Colonic mucosa (tissue), 4 donors: ENCODE results near the gene PUM1. TPM values are rescaled to one million over a fixed set of nuclear protein-coding genes. Genes with fewer than 3 reads are reported as not detected.
"Not testable (repeated sequence)": the region's sequence is repeated elsewhere in the genome, so short reads cannot be mapped to it uniquely, and the experiment has no call there.

ENCODE experiments used
- DNase-seq: peaks from one replicate; pipeline ENCODE4 v3.0.0-alpha.2; 2020
- H3K27ac ChIP-seq: fragments of 200-600 bp; one replicate; pipeline ENCODE4 v1.8.0; 2021
- H3K27me3 ChIP-seq: fragments of 200-600 bp; one replicate; pipeline ENCODE4 v1.8.0; 2021
- H3K36me3 ChIP-seq: fragments of 200-600 bp; one replicate; pipeline ENCODE4 v1.8.0; 2021
- H3K4me1 ChIP-seq: fragments of 200-600 bp; one replicate; pipeline ENCODE4 v1.8.0; 2021; ENCODE audit warnings: mild to moderate bottlenecking
- H3K4me3 ChIP-seq: fragments of 200-600 bp; one replicate; pipeline ENCODE4 v1.8.0; 2021
- H3K9ac ChIP-seq, 2 donors: one replicate each; pipeline ENCODE4 v1.7.0; 2013; ENCODE audit warnings: control low read depth in 2 of 2, low read depth in 2 of 2, low read length in 2 of 2
- H3K9me3 ChIP-seq: fragments of 200-600 bp; one replicate; pipeline ENCODE4 v1.8.0; 2021
- intact Hi-C: fragments of 100-400 bp; cut with DNase I; formaldehyde crosslinking; loops from one replicate; pipeline ENCODE4 v1.14.1; 2022
- total RNA-seq, 2 donors: library from RNA; stranded (reverse); fragmentation: NEBNext Ultra II Directional in 1 of 2; extraction: Animal tissue kit (Norgen Biotek cat#: 25700) in 1 of 2; gene quantifications; one replicate each; pipeline ENCODE4 v1.2.1, GENCODE V29; 2021
- TF ChIP-seq, protein P1 (sequence below): fragments of 200-600 bp; IDR thresholded peaks from one replicate; pipeline ENCODE4 v1.8.0; 2022; ENCODE audit warnings: antibody characterized with exemption, mild to moderate bottlenecking
- donor health status: healthy.
- donor health status: DM: no; HTN: no; CAD: no.
- donor health status: DM: no; HTN: no; CAD: no.

The PUM1 gene
- total RNA-seq, 2 donors from 2014 or later = 119 to 124 TPM

DNA sequence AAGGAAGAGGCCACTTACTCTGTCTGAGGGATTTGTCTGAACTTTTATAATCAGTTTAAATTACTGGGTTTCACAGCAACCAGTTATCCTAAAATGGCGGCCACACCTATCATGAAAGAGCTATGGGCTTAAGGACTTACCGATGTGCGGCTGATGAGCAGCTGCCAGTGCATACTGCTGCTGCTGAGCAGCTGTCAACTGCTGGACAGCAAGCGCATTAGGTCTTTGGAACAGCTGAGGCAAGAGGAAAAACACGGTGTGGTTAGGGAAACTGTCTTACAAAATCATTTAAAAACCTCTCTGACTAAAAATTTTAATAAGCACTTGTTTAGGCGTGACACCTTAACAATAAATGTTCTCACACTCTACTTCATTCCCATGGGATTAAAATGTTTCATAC lies 84.3 kb downstream of the PUM1 start:
- intact Hi-C loops = no loop called here
- no peak overlapping the region for H3K9ac ChIP-seq
- H3K36me3 ChIP-seq = no peaks in the 10 kb centered on the region
- no peak overlapping the region for H3K4me3 ChIP-seq
- TF ChIP-seq, protein P1, sequence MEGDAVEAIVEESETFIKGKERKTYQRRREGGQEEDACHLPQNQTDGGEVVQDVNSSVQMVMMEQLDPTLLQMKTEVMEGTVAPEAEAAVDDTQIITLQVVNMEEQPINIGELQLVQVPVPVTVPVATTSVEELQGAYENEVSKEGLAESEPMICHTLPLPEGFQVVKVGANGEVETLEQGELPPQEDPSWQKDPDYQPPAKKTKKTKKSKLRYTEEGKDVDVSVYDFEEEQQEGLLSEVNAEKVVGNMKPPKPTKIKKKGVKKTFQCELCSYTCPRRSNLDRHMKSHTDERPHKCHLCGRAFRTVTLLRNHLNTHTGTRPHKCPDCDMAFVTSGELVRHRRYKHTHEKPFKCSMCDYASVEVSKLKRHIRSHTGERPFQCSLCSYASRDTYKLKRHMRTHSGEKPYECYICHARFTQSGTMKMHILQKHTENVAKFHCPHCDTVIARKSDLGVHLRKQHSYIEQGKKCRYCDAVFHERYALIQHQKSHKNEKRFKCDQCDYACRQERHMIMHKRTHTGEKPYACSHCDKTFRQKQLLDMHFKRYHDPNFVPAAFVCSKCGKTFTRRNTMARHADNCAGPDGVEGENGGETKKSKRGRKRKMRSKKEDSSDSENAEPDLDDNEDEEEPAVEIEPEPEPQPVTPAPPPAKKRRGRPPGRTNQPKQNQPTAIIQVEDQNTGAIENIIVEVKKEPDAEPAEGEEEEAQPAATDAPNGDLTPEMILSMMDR = no peak
- no peak overlapping the region for H3K27ac ChIP-seq
- H3K9me3 ChIP-seq = no peaks in the 10 kb centered on the region
- DNase-seq = no peak
- H3K4me1 ChIP-seq = peaks cover 8% of the 10 kb centered on the region
- no peaks in the 10 kb centered on the region for H3K27me3 ChIP-seq

DNA sequence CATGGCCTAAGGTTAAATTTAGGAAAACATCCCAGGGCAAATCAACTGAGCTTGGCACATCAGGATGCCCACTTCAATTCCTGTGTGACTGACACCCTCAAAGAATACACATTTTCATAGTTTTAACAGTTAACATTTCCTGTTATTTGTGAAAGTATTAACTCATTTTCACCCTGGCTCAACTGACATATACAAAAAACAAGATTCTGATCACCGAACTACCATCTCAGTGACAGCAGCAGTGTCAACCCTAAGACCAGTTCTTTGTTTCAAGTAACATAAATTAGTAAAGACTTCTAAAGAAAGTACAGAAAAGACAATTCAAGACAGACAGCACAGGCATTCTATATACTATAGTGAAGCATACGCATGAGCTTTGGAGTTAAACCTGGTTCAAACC lies 88.0 kb downstream of the PUM1 start:
- TF ChIP-seq, protein P1 = no peak
- H3K36me3 ChIP-seq = no peaks in the 10 kb centered on the region

DNA sequence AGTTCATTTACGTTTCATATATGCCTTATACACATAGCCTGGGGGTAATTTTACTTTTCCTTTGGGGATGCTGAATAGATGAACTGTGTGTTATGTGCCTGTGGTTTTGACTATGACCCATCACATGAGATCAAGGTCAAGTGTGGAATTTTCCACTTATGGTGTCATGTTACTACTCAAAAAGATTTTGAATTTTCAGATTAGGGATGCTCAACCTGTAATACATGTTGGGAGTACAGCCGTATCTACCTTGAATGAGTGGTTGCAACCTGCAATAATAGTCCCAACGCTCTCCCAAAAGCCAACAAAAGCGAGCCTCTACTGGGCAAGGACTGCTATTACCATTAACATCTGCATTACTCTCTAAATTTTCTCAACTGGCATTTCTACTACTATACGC lies 88.4 kb downstream of the PUM1 start:
- peaks cover 8% of the 10 kb centered on the region for H3K4me1 ChIP-seq
- H3K9ac ChIP-seq = no peak overlapping the region
- H3K27ac ChIP-seq = no peak overlapping the region
- intact Hi-C loops = no loop called here
- no peaks in the 10 kb centered on the region for H3K36me3 ChIP-seq
- H3K27me3 ChIP-seq = no peaks in the 10 kb centered on the region
- no peaks in the 10 kb centered on the region for H3K9me3 ChIP-seq
- no peak for DNase-seq
- TF ChIP-seq, protein P1 = no peak
- H3K4me3 ChIP-seq = no peak overlapping the region

More for the DNA sequence above, 88.0 kb downstream of the PUM1 start:
- Histone ChIP-seq H3K4me1 (peaks cover 8% of the 10 kb centered on the region), H3K9ac (no peak overlapping the region), H3K4me3 (no peak overlapping the region), H3K27ac (no peak overlapping the region), H3K9me3 (no peaks in the 10 kb centered on the region), H3K27me3 (no peaks in the 10 kb centered on the region)
- intact Hi-C loops = no loop called here
- no peak for DNase-seq

DNA sequence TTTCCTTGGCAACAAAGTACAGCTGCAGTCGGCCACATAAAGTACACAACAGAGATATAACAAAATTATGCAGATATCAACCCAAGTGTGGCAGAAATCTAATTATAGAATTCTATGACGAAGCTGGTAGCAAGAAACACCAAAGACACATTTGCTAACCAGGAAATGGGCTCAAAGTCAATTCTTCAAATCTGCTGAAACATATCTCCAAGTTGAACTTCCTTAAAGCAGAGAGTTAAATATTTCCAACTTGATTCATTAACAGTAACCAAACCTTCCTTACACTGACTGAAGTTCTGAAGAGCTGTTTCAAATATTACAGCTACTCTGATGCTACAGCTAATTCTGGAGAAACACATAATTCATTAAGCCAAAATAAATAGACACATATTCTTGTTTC lies 89.4 kb downstream of the PUM1 start:
- no peak for DNase-seq

DNA sequence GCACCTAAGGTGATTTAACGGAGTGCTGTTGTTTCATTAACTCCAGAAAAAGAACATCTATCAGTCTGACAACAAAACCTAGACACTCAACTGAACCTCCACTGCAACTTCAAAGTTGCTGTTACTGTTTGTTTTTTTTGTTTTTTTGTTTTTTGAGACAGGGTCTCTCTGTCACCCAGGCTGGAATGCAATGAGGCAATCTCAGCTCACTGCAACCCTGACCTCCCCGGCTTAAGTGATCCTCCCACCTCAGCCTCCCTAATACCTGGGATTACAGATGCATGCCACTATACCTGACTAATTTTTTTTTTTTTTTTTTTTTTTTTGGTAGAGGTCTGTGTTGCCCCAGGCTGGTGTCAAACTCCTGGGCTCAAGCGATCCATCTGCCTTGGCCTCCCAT lies 90.3 kb downstream of the PUM1 start:
- H3K4me3 ChIP-seq = no peak overlapping the region
- no peaks in the 10 kb centered on the region for H3K36me3 ChIP-seq
- intact Hi-C loops = no loop called here
- H3K27me3 ChIP-seq = no peaks in the 10 kb centered on the region
- H3K9me3 ChIP-seq = no peaks in the 10 kb centered on the region
- no peak overlapping the region for H3K9ac ChIP-seq
- H3K27ac ChIP-seq = no peak overlapping the region
- no peak for DNase-seq
- TF ChIP-seq, protein P1 = no peak
- H3K4me1 ChIP-seq = peaks cover 8% of the 10 kb centered on the region

More for the DNA sequence above, 89.4 kb downstream of the PUM1 start:
- Histone ChIP-seq H3K9me3 (no peaks in the 10 kb centered on the region), H3K27ac (peak overlapping the region; percentile 37), H3K27me3 (no peaks in the 10 kb centered on the region), H3K4me1 (peaks cover 8% of the 10 kb centered on the region), H3K9ac (no peak overlapping the region), H3K36me3 (no peaks in the 10 kb centered on the region), H3K4me3 (no peak overlapping the region)
- TF ChIP-seq, protein P1 = no peak
- intact Hi-C loops = no loop called here

DNA sequence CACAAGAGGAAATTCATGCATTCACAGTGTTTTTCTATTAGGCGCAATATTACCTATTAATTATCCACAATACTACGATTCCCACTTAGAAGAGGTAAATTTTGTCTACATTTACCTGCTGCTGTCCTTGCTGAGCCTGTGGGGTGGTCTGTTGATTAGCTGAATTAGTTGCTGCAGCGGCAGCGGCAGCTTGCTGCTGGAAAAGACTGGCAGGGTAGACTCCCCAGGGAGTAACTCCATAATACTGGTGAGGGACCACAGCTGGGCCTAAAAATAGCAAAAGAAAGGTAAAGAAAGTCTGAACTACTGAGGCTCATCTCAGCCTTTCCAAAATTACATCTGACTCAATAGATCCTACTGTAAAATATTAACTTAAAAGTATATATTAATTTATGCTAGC lies 91.0 kb downstream of the PUM1 start:
- H3K9ac ChIP-seq = no peak overlapping the region
- intact Hi-C loops = no loop called here
- H3K27me3 ChIP-seq = no peaks in the 10 kb centered on the region
- no peak for DNase-seq
- no peak overlapping the region for H3K27ac ChIP-seq
- no peaks in the 10 kb centered on the region for H3K9me3 ChIP-seq
- H3K4me3 ChIP-seq = no peak overlapping the region
- no peaks in the 10 kb centered on the region for H3K36me3 ChIP-seq
- peaks cover 8% of the 10 kb centered on the region for H3K4me1 ChIP-seq
- TF ChIP-seq, protein P1 = no peak

DNA sequence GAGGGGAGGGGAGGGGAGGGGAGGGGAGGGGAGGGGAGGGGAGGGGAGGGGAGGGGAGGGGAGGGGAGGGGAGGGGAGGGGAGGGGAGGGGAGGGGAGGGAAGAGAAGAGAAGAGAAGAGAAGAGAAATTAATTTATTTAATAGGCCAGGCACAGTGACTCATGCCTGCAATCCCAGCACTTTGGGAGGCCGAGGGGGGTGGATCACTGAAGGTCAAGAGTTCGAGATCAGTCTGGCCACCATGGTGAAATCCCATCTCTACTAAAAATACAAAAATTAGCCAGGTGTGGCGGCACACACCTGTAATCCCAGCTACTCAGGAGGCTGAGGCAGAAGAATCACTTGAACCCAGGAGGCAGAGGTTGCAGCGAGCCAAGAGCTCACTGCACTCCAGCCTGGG lies 93.2 kb downstream of the PUM1 start:
- H3K9me3 ChIP-seq, H3K27ac ChIP-seq, intact Hi-C loops, H3K27me3 ChIP-seq, DNase-seq, H3K36me3 ChIP-seq, H3K9ac ChIP-seq, H3K4me1 ChIP-seq, H3K4me3 ChIP-seq: not testable (repeated sequence)
